Measurements from ENCODE around the gene RNF181. TPM values are rescaled to one million over a fixed set of nuclear protein-coding genes. Genes with fewer than 3 reads are reported as not detected.
"Not testable (repeated sequence)": the region's sequence is repeated elsewhere in the genome, so short reads cannot be mapped to it uniquely, and the experiment has no call there.

The RNF181 gene
- polyA plus RNA-seq, 12 donors, result 50.8 to 72.4 (median 61.3) TPM; not detected in 1

DNA sequence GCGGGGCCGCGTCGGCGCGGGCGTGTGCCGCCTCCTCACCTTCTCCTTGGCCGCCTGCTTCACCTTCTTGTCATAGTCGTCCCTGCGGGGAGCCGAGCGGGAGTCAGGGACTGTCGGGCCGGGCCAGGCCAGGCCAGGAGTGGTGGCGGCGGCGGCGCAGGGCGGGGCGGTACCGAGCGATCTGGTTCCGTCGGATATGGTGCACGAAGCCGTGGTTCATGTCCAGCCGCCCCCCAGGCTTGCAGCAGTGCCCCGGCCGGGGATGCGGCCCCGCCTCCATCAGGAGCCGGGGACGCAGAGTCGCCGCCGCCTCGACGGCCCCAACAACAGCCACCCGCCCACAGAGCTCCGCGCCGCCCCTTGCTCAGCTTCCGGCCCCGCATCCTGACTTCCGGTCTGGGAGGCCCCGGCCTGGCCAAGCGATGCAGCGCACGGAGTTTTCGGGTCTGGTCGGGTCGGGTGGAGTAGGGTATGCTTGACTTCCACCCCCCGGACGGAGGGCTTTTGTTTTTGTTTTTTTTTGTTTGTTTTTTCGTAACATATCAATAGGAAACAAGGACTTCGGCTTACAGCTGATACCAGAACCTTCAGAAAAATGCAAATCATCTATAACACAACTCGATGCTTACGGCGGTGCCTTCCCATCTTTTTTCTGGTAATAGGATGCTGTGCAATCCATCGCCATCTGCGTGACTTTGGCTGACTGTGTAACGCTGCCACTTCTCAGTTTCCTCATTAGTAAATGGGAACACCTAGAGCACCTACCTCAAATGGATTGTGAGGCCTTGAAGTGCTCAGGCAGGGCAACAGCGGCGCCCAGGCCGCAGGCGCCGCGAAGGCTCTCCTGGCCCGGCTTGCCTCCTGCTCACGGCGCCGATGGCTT lies 16.4 kb downstream of the RNF181 start, which contains the start of gene C2orf68:
Gene C2orf68, minus strand, starts transcription at position 362 of the 883 bp plus-strand sequence. Its CDS starts 82 bp downstream, at position 280.
- DNase-seq, result peak; percentile 94

DNA sequence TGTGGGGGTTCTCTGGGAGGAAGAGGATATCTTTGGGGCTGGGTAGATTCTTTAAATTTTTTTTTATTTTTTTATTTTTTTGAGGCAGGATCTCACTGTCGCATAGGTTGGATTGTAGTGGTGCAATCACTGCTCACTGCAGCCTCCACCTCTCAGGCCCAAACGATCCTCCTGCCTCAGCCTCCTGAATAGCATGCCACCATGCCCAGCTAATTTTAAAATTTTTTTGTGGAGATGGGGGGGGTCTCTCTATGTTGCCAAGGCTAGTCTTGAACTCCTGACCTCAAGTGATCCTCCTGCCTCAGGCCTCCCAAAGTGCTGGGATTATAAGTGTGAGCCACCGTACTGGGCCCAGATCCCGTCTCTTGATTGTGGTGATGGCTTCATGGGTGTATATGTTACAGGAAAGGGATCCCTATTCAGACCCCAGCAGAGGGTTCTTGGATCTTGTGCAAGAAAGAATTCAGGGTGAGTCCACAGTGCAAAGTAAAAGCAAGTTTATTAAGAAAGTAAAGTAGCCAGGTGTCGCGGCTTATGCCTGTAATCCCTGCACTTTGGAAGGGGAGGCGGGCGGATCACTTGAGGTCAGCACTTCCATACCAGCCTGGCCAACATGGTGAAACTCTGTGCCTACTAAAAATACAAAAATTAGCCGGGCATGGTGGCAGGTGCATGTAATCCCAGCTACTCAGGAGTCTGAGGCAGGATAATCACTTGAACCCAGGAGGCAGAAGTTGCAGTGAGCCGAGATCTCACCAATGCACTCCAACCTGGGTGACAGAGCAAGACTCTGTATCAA lies 18.4 kb downstream of the RNF181 start:
- no peak for DNase-seq

DNA sequence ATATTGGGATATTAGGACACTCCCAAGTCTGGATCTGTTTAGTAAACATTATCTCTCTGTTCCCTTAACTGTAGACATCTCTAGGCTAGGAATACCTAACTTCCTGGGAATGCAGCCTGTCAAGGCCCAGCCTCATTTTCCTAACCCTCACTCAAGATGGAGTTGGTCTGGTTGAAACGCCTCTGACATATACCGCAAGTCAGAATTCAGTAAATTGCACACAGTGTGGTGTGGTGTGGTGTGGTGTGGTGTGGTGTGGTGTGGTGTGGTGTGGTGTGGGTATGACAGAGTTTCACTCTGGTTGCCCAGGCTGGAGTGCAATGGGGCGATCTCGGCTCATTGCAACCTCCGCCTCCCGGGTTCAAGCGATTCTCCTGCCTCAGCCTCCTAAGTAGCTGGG lies 19.2 kb downstream of the RNF181 start:
- not testable (repeated sequence) for DNase-seq

- no peak for DNase-seq
Measured at GRCh38 chr2:85615413-85615728, 19.8 kb downstream of the RNF181 start.

DNA sequence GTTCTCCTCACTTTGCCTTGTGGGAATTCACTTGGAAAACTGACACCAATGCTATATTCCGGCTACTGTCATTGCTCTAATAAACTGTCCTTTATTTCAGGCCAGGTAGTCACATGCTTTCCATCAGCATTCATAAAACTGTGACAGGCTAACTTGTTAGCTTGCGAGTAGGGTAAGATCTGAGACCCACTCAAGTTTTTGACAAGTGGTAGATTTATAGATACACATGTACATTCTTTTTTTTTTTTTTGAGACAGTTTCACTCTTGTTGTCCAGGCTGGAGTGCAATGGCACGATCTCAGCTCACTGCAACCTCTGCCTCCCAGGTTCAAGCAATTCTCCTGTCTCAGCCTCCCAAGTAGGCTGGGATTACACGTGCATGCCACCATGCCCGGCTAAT lies 22.2 kb downstream of the RNF181 start:
- DNase-seq, result not testable (repeated sequence)

DNA sequence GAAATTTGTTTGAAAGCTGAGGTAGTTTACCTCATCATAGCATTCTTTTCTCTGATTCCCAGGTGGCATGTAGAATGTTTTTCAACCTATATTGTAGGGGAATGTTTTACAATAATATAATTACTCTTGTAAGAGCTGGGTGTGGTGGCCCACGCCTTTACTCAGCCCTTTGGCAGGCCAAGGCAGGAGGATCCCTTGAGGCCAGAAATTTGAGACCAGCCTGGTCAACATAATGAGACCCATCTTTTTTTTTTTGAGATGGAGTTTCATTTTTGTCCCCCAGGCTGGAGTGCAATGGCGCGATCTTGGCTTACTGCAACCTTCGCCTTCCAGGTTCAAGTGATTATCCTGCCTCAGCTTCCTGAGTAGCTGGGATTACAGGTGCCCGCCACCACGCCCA lies 24.1 kb downstream of the RNF181 start:
- DNase-seq, result no peak

- DNase-seq, result no peak
Measured at GRCh38 chr2:85621338-85621737, 25.8 kb downstream of the RNF181 start.

DNA sequence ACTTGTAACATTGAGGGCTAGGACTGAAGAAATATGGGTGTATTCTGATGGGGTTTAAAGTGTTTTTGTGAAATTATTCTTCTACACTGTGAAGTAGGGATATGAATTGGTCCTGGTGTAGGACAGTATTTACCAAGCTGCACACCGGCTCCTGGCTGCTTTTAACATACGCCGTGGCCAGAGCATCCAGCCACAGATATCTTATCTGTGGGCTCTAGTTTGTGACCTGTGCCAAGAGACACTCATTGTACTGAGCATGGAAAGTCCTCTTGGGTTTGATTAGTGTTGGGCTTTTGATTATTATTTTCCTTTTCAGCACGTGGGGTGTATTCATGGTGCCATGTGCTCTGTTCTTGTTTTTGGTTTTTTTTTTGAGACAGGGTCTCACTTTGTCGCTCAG lies 28.4 kb downstream of the RNF181 start:
- DNase-seq, result no peak

- no peak for DNase-seq
Measured at GRCh38 chr2:85628658-85629057, 33.1 kb downstream of the RNF181 start.

GRCh38 chr2:85631316-85631715 lies 35.8 kb downstream of the RNF181 start:
- DNase-seq, result no peak

GRCh38 chr2:85635011-85635410 lies 39.5 kb downstream of the RNF181 start:
- no peak for DNase-seq

GRCh38 chr2:85635636-85636035 lies 40.1 kb downstream of the RNF181 start:
- no peak for DNase-seq

GRCh38 chr2:85642725-85643124 lies 47.2 kb downstream of the RNF181 start:
- DNase-seq, result no peak

DNA sequence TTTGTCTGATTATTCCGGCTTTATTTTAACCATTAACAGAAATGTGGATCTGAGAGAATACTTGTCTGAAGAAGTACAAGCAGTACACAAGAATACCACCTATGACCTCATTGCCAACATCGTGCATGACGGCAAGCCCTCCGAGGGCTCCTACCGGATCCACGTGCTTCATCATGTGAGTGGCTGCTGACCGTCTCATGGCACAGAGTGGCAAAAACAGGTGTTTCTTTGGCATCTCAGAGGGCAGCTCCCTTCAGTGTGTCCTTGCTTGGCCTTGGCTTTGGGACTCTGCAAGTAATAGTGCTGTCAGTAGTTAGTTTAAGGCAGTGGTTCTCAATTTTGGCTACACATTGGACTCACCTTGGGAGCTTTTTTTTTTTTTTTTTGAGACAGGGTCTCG lies 49.4 kb downstream of the RNF181 start:
- no peak for DNase-seq

DNA sequence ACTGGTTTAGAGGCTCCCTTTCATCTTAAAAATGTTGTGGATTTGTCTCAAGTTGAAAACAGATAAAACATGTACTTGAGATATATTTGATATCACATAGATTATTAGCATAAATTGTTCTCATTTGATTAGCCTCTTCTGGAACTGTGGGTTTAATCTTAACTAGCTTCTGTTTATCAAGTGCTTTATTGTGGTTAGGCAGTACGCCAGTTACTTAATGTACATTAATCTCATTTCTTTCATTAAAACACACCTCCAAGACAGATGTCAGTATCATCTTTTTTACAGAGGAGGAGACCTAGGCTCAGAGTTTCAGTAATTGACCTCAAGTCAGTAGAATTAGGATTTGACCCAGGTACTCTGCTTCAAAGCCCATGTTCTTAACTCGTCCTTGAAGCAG lies 50.6 kb downstream of the RNF181 start:
- DNase-seq, result no peak

Other genes starting within 250 kb of the RNF181 start
- gene RETSAT, start 241.2 kb upstream of the RNF181 start, polyA plus RNA-seq (ENCODE audit: insufficient read length in 12 of 12), result 10 to 100 TPM in 11 of 12 donors, not detected in 1; 11.9 to 21.6 (median 14.7) TPM
- 10 to 100 TPM in 11 of 12 donors, not detected in 1; 11.1 to 27.4 (median 14.9) TPM for gene ELMOD3, start 241.0 kb upstream of the RNF181 start, polyA plus RNA-seq (ENCODE audit: insufficient read length in 12 of 12)
- 10 to 100 TPM in 10 of 12 donors, 1 to 10 TPM in 1, not detected in 1; 8.7 to 80.7 (median 22.0) TPM for gene CAPG, start 185.4 kb upstream of the RNF181 start, polyA plus RNA-seq (ENCODE audit: insufficient read length in 12 of 12)
- gene SH2D6, start 177.0 kb upstream of the RNF181 start, polyA plus RNA-seq (ENCODE audit: insufficient read length in 12 of 12), result 1 to 10 TPM in 2 of 12 donors, under 1 TPM in 8, not detected in 2; 0.21 to 1.5 (median 0.62) TPM
- gene MAT2A, start 56.6 kb upstream of the RNF181 start, polyA plus RNA-seq (ENCODE audit: insufficient read length in 12 of 12), result 100 to 1,000 TPM in 11 of 12 donors, not detected in 1; 145 to 284 (median 207) TPM
- 10 to 100 TPM in 11 of 12 donors, not detected in 1; 10.1 to 26.8 (median 23.1) TPM for gene GGCX, start 34.3 kb upstream of the RNF181 start, polyA plus RNA-seq (ENCODE audit: insufficient read length in 12 of 12)
- 10 to 100 TPM in 10 of 12 donors, 1 to 10 TPM in 1, not detected in 1; 9.6 to 34.0 (median 13.7) TPM for gene VAMP8, start 18.2 kb upstream of the RNF181 start, polyA plus RNA-seq (ENCODE audit: insufficient read length in 12 of 12)
- gene VAMP5, start 11.3 kb upstream of the RNF181 start, polyA plus RNA-seq (ENCODE audit: insufficient read length in 12 of 12), result 10 to 100 TPM in 11 of 12 donors, not detected in 1; 19.4 to 44.4 (median 38.0) TPM
- 10 to 100 TPM in 2 of 12 donors, 1 to 10 TPM in 9, not detected in 1; 7.3 to 25.4 (median 8.8) TPM for gene TMEM150A, start 7.0 kb downstream of the RNF181 start, polyA plus RNA-seq (ENCODE audit: insufficient read length in 12 of 12)
- gene C2orf68, start 16.3 kb downstream of the RNF181 start, polyA plus RNA-seq (ENCODE audit: insufficient read length in 12 of 12), result 1,000 to 10,000 TPM in 1 of 12 donors, 10 to 100 TPM in 11; 41.0 to 2,776 (median 53.5) TPM
- gene USP39, start 20.4 kb downstream of the RNF181 start, polyA plus RNA-seq (ENCODE audit: insufficient read length in 12 of 12), result 10 to 100 TPM in 11 of 12 donors, not detected in 1; 21.5 to 48.2 (median 42.2) TPM
- gene SFTPB, start 72.5 kb downstream of the RNF181 start, polyA plus RNA-seq (ENCODE audit: insufficient read length in 12 of 12), result under 1 TPM in 7 of 12 donors, not detected in 5; 0.04 to 0.23 (median 0.08) TPM
- gene GNLY, start 98.6 kb downstream of the RNF181 start, polyA plus RNA-seq (ENCODE audit: insufficient read length in 12 of 12), result 1 to 10 TPM in 5 of 12 donors, under 1 TPM in 4, not detected in 3; 0.42 to 2.9 (median 1.1) TPM
- gene ATOH8, start 158.2 kb downstream of the RNF181 start, polyA plus RNA-seq (ENCODE audit: insufficient read length in 12 of 12), result 10 to 100 TPM in 11 of 12 donors, not detected in 1; 11.4 to 29.5 (median 14.7) TPM